GM21515 (cell line): ENCODE results near the gene KIF25.

Source experiments
- ATAC-seq: cut with Tn5 transposase; IDR thresholded peaks from one replicate; pipeline ENCODE4 v1.9.1; 2021; ENCODE audit not compliant: unreplicated experiment

Gene KIF25

GRCh38 chr6:168016176-168016620 lies 18.7 kb downstream of the KIF25 start:
- no peak for ATAC-seq

- no peak for ATAC-seq
Observed at GRCh38 chr6:168016721-168017525, 19.5 kb downstream of the KIF25 start.

- no peak for ATAC-seq
Observed at GRCh38 chr6:168017629-168018028, 20.2 kb downstream of the KIF25 start.

DNA sequence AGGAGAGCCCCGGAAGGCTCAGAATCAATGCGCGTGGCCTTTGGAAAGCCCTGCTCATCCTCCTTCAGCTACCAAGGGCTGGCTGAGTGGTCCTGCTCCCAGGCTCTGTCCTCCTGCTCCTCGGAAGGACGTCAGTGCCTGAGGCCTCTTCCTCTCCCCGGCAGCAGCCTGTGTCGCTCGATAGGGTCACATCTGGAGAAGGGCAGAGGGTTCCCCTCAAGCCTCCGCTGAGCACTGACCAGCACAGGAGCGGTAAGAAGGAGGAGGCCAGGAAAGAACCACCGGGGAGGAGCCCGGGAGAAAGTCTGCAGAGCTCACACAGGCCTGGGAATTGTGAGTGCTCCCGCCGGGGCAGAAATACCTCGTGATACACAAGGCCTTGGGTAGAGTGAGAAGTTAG lies 21.2 kb downstream of the KIF25 start:
- ATAC-seq: no peak

GRCh38 chr6:168020242-168020641 lies 22.8 kb downstream of the KIF25 start:
- no peak for ATAC-seq

GRCh38 chr6:168021581-168021980 lies 24.1 kb downstream of the KIF25 start:
- ATAC-seq: no peak

GRCh38 chr6:168022488-168023321 lies 25.2 kb downstream of the KIF25 start:
- ATAC-seq: no peak

DNA sequence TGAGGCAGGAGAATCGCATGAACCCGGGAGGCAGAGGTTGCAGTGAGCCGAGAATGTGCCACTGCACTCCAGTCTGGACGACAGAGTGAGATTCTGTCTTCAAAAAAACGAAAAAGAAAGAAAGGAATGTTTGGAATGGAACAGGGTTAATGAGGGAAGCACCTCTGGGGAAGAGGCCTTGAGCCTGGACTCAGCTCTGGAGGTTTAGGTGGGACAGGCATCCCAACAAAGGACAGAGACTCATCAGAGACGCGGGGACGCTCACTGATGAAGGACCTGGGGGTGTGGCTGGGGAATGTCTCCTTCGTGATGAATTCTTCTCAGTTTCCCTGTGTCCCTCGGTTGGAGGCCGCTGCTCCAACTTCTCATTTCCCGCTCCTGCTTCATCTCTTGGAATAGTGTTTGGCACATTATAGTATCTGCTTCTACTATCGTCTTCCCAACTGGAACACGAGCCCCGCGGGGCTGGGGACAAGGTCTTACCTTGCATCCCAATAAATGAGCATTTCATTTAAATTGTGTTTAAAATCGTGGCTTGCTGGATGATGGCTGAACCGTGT lies 27.6 kb downstream of the KIF25 start:
- ATAC-seq: no peak

DNA sequence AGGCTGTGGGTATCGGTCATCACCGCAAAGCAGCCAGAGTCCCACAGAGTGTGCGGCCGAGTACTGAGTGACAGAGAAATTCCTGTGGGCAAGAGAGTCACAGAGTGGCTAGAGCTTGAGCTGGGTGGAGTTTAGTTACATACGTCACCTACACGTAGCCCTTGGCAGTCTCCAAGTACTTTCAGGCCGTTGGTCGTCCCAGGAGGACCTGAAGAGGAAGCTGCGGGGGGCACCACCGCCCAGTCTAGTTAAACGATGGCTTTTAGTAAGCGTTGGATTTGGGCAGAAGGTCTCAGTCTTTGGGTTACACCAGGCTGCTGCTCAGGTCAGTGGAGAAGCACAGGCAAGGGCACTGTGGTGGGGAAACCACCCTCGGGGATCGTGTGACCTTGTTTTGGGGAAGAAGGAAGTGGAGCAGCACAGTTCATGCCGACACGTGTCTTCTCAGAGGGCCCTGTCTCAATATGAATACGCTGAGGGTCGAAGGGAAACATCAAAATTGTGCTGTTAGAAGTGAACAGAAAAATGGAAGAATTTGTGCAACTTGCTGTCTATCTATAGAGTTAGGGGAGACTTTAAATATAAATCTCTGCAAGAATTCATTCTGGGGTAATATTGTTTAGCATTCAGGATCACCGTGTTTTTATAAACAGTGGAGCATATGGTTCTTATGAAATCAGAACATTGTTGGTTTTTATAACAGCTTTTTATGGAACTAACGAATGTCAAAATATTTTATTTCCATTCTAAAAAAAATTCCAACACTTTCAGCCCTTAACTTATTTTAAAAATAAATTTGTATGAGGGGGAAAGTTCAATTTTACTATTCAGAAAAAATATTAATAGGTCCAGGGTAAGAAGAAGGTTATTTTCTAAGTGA lies 28.6 kb downstream of the KIF25 start:
- no peak for ATAC-seq

DNA sequence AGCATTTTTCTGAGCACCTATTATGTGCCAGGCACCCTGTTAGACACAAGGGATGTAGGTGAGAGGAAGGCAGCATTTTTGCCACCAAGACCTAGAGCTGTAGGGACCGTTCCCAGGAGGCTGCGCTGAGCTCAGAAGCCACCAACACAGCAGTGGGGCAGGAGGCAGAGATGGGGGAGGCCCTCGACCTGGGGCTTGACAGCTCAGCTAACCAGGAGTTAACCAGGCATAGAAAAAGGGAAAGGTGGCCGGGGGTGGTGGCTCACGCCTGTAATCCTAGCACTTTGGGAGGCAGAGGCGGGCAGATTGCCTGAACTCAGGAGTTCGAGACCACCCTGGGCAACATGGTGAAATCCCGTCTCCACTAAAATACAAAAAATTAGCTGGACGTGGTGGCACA lies 29.5 kb downstream of the KIF25 start:
- ATAC-seq: no peak

DNA sequence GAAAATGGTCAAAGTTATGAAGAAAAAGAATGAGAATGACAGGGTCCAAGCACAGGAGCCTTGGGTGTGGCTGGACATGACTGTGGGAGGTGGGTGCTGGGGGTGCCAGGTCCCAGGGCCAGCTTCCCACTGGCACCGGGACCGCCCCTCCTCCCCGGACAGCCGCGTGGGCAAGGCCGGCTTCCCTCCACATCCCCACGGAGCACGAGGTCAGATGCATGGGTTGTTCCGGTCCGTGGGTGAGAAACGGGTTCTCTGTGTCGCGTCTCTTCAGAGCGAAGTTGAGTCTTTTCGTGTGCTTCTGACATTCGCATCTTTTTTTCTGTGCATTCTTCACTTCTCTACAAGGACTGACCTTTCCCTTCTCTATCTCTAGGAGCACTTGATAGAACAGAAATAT lies 30.1 kb downstream of the KIF25 start:
- ATAC-seq: no peak

GRCh38 chr6:168028181-168028580 lies 30.7 kb downstream of the KIF25 start:
- no peak for ATAC-seq

GRCh38 chr6:168029459-168030217 lies 32.2 kb downstream of the KIF25 start:
- ATAC-seq: no peak

- no peak for ATAC-seq
Observed at GRCh38 chr6:168030218-168030746, 32.8 kb downstream of the KIF25 start.

GRCh38 chr6:168030908-168031307 lies 33.4 kb downstream of the KIF25 start:
- no peak for ATAC-seq

DNA sequence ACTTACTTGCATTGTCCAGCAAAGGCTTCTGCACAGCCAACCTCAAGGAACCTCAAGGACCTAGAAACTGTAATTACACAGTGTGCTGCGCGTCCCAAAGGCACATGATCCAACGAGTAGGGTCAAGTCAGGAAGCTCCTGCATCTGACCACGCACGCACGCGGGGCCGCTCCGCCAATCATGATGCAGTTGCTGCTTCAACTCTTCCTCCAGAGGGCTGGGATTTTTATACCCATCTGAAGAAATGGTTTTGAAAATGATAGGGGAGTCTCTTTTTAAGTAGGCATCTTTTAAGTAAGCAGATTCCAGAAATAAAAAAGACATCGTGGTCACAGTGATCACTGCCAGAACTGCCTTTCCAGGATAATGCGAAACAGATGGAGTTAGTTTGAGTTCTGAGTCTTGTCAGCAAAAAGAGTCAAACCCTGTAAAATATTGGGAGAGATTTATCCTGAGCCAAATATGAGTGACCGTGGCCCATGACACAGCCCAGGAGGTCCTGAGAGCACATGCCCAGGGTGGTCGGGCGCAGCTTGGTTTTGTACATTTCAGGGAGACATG lies 34.0 kb downstream of the KIF25 start:
- ATAC-seq: no peak

DNA sequence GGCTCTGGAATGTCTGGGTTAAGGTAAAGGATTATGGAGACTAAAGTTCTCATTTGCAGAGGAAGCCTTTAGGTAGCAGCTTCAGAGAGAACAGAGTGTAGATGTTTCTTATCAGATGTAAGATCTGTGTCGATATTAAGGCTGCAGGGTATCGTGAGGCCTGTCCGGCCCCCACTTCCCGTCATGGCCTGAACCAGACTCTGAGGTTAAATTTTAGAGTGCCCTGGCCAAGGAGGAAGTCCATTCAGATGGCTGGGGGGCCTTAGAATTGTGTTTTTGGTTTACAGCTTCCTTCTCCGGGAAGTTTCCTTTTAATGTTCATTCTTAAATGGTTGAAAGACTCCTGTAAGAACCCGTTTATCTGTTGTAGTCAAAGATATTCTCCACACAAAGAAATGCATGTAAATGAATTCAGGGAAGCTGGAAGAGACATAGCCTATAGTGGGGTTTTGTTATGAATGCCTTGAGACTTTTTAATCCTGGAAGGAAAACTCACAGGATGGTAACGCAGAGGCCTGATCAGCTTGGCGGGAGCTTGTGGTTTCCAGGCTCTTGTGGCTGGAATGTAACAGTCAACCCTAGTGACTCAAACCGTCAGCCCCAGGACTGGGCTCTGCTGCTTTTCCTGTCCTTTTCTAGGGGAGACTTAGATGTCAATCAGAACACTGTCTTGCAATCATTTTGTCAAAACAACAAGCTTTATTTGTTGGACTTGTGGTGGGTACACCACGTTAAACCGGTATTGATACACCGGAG lies 34.7 kb downstream of the KIF25 start:
- no peak for ATAC-seq

DNA sequence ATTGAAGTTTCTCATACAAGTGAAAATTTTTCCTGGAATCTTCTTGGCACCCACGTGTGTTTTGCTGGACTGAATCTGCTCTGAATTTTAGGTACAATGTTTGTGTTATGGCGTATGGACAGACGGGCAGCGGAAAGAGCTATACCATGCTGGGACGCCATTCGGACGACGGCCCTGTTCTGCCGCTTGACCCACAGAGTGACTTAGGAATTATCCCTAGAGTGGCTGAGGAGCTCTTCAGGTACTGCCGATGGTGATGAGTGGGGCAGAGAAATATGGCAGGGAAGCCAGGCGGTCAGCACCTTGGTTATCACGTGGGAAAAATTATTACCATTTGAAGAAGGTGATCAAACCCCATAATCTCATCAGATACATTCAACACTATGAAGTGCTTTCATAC lies 36.3 kb downstream of the KIF25 start:
- ATAC-seq: no peak

DNA sequence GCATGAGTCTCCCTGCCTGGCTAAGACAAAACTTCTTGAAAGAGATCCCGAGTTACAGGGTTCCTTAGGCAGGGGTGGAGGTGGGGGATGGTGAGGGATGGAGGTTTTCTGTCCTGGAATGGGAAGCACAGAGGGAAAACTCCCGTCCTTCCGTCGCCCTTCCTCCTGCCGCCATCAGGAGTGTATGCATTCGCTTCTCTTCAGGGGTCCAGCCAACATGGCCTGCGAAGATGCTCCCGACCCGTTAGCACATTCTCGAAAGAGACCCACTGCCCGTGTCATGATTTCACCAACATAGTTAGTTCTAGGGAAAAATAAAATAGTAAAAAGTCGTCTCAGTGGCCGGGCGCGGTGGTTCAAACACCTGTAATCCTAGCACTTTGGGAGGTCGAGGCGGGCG lies 37.1 kb downstream of the KIF25 start:
- ATAC-seq: no peak
